DND-41 (cell line): ENCODE results near the gene ID3.
"Not testable (repeated sequence)": the region's sequence is repeated elsewhere in the genome, so short reads cannot be mapped to it uniquely, and the experiment has no call there.

ENCODE experiments used
- ATAC-seq: fragments of 200-7000 bp; cut with Tn5 transposase; 3 replicates; pipeline ENCODE4 v1.9.1; 2021; ENCODE audit warnings: low read depth; ENCODE audit not compliant: insufficient read depth
- DNase-seq: peaks from one replicate; pipeline ENCODE4 v3.0.0-alpha.2; 2020
- H2AFZ ChIP-seq: 2 replicates; pipeline ENCODE4 v1.6.0; 2012; ENCODE audit warnings: low read depth, low read length
- H3K27ac ChIP-seq: 2 replicates; pipeline ENCODE4 v1.5.1; 2012; ENCODE audit warnings: low read length, inconsistent platforms
- H3K27me3 ChIP-seq: fragments of 200-600 bp; sonication (generic); 2 replicates; pipeline ENCODE4 v1.6.0; 2012; ENCODE audit warnings: low read length, mild to moderate bottlenecking, inconsistent platforms; ENCODE audit not compliant: insufficient read depth, poor library complexity
- H3K36me3 ChIP-seq: 2 replicates; pipeline ENCODE4 v1.5.1; 2012; ENCODE audit warnings: low read length, inconsistent platforms; ENCODE audit not compliant: insufficient read depth
- H3K4me1 ChIP-seq: 2 replicates; pipeline ENCODE4 v1.5.1; 2012; ENCODE audit warnings: mild to moderate bottlenecking, low read length; ENCODE audit not compliant: insufficient read depth
- H3K4me2 ChIP-seq: 2 replicates; pipeline ENCODE4 v1.6.0; 2012; ENCODE audit warnings: mild to moderate bottlenecking, moderate library complexity, low read length, inconsistent platforms; ENCODE audit not compliant: insufficient read depth
- H3K4me3 ChIP-seq, 2 experiments: fragments of 200-600 bp in 1 of 2; shearing (Covaris generic) in 1 of 2; 2 replicates each; pipeline ENCODE4 v1.5.1; 2012 to 2016; ENCODE audit warnings: inconsistent platforms in 2 of 2, low read length in 2 of 2, mild to moderate bottlenecking in 2 of 2, low read depth in 1 of 2, moderate library complexity in 1 of 2
- H3K79me2 ChIP-seq: 2 replicates; pipeline ENCODE4 v1.6.0; 2012; ENCODE audit warnings: low read length, inconsistent platforms; ENCODE audit not compliant: insufficient read depth
- H3K9ac ChIP-seq: 2 replicates; pipeline ENCODE4 v1.6.0; 2012; ENCODE audit warnings: low read depth, mild to moderate bottlenecking, inconsistent platforms, low read length, moderate library complexity
- H3K9me3 ChIP-seq: 2 replicates; pipeline ENCODE4 v1.5.1; 2012; ENCODE audit warnings: low read length, moderate library complexity, mild to moderate bottlenecking, inconsistent platforms; ENCODE audit not compliant: insufficient read depth, severe bottlenecking
- H4K20me1 ChIP-seq: 2 replicates; pipeline ENCODE4 v1.6.0; 2012; ENCODE audit warnings: low read length; ENCODE audit not compliant: insufficient read depth
- CTCF ChIP-seq: IDR thresholded peaks from 2 replicates; pipeline ENCODE4 v1.5.1; 2012; ENCODE audit warnings: borderline replicate concordance, low read length, moderate library complexity, mild to moderate bottlenecking; ENCODE audit not compliant: poor library complexity, severe bottlenecking; ENCODE audit errors: extremely low read depth
- EZH2 ChIP-seq: IDR thresholded peaks from 3 replicates; pipeline ENCODE4 v1.6.1; 2012; ENCODE audit warnings: borderline replicate concordance, low read depth, mild to moderate bottlenecking, moderate library complexity, low read length, inconsistent platforms; ENCODE audit not compliant: severe bottlenecking

ID3 gene

GRCh38 chr1:23585321-23586022 lies 26.2 kb upstream of the ID3 start:
- Histone ChIP-seq H3K79me2 (no peaks in the 10 kb centered on the region), H3K4me3 (no peak overlapping the region), H2AFZ (no peak overlapping the region), H3K4me2 (no peak overlapping the region), H3K27me3 (no peaks in the 10 kb centered on the region), H3K9me3 (no peaks in the 10 kb centered on the region), H3K4me1 (no peaks in the 10 kb centered on the region), H4K20me1 (no peaks in the 10 kb centered on the region), H3K27ac (no peak overlapping the region), H3K36me3 (no peaks in the 10 kb centered on the region), H3K9ac (no peak overlapping the region)
- TF ChIP-seq EZH2 (no peak), CTCF (no peak)
- ATAC-seq, result no peak
- no peak for DNase-seq

- H3K4me2 ChIP-seq, DNase-seq, H3K9ac ChIP-seq, H3K36me3 ChIP-seq, H3K4me3 ChIP-seq, ATAC-seq, H4K20me1 ChIP-seq, H3K27ac ChIP-seq, H2AFZ ChIP-seq, H3K27me3 ChIP-seq, H3K79me2 ChIP-seq, H3K4me1 ChIP-seq, H3K9me3 ChIP-seq: not testable (repeated sequence)
Measured at GRCh38 chr1:23583727-23584126, 24.4 kb upstream of the ID3 start.

- no peak overlapping the region for H3K27ac ChIP-seq
Measured at GRCh38 chr1:23582820-23583219, 23.5 kb upstream of the ID3 start.

GRCh38 chr1:23581219-23581618 lies 21.9 kb upstream of the ID3 start:
- H3K27ac ChIP-seq, result no peak overlapping the region
- no peak overlapping the region for H3K4me3 ChIP-seq
- no peaks in the 10 kb centered on the region for H3K36me3 ChIP-seq
- no peaks in the 10 kb centered on the region for H3K79me2 ChIP-seq
- H3K4me1 ChIP-seq, result no peaks in the 10 kb centered on the region
- no peaks in the 10 kb centered on the region for H3K9me3 ChIP-seq
- H3K9ac ChIP-seq, result no peak overlapping the region
- TF ChIP-seq CTCF (no peak), EZH2 (no peak)
- H3K27me3 ChIP-seq, result no peaks in the 10 kb centered on the region
- H3K4me2 ChIP-seq, result no peak overlapping the region
- no peak overlapping the region for H2AFZ ChIP-seq
- H4K20me1 ChIP-seq, result no peaks in the 10 kb centered on the region
- DNase-seq (no peak), ATAC-seq (no peak)

More at GRCh38 chr1:23582820-23583219, 23.5 kb upstream of the ID3 start:
- DNase-seq (no peak), ATAC-seq (no peak)
- no peaks in the 10 kb centered on the region for H3K9me3 ChIP-seq
- no peak overlapping the region for H3K4me3 ChIP-seq
- H3K79me2 ChIP-seq, result no peaks in the 10 kb centered on the region
- H2AFZ ChIP-seq, result 0 out of 2 replicates have a peak overlapping the region, but pooled peaks have one; percentile 26
- TF ChIP-seq EZH2 (no peak), CTCF (no peak)
- H3K36me3 ChIP-seq, result no peaks in the 10 kb centered on the region
- no peaks in the 10 kb centered on the region for H3K4me1 ChIP-seq
- H3K4me2 ChIP-seq, result no peak overlapping the region
- no peak overlapping the region for H3K9ac ChIP-seq
- H4K20me1 ChIP-seq, result no peaks in the 10 kb centered on the region
- H3K27me3 ChIP-seq, result no peaks in the 10 kb centered on the region
